ENCODE results near the gene PRDM15.

Gene PRDM15

GRCh38 chr21:41821081-41821755 lies 57.9 kb downstream of the PRDM15 start:
- no peak for DNase-seq

GRCh38 chr21:41820384-41821080 lies 58.6 kb downstream of the PRDM15 start:
- DNase-seq = no peak

- DNase-seq = no peak
Measured at GRCh38 chr21:41819856-41820281, 59.3 kb downstream of the PRDM15 start.

- no peak for DNase-seq
Measured at GRCh38 chr21:41819236-41819855, 59.8 kb downstream of the PRDM15 start.

- no peak for DNase-seq
Measured at GRCh38 chr21:41817877-41818855, 61.0 kb downstream of the PRDM15 start.

GRCh38 chr21:41817228-41817627 lies 61.9 kb downstream of the PRDM15 start:
- DNase-seq = no peak

GRCh38 chr21:41816583-41817165 lies 62.5 kb downstream of the PRDM15 start:
- no peak for DNase-seq

- DNase-seq = no peak
Measured at GRCh38 chr21:41815652-41816582, 63.2 kb downstream of the PRDM15 start.

GRCh38 chr21:41813226-41813625 lies 65.9 kb downstream of the PRDM15 start:
- no peak for DNase-seq

GRCh38 chr21:41812679-41813078 lies 66.5 kb downstream of the PRDM15 start:
- no peak for DNase-seq

GRCh38 chr21:41810597-41810932 lies 68.6 kb downstream of the PRDM15 start:
- DNase-seq = no peak

- no peak for DNase-seq
Measured at GRCh38 chr21:41809891-41810596, 69.1 kb downstream of the PRDM15 start.

- no peak for DNase-seq
Measured at GRCh38 chr21:41808846-41809245, 70.3 kb downstream of the PRDM15 start.

GRCh38 chr21:41808094-41808493 lies 71.0 kb downstream of the PRDM15 start:
- no peak for DNase-seq

GRCh38 chr21:41806773-41807172 lies 72.4 kb downstream of the PRDM15 start:
- DNase-seq = no peak

- no peak for DNase-seq
Measured at GRCh38 chr21:41805643-41806042, 73.5 kb downstream of the PRDM15 start.

GRCh38 chr21:41805038-41805437 lies 74.1 kb downstream of the PRDM15 start:
- no peak for DNase-seq

GRCh38 chr21:41804381-41804780 lies 74.8 kb downstream of the PRDM15 start:
- no peak for DNase-seq

GRCh38 chr21:41803316-41803715 lies 75.8 kb downstream of the PRDM15 start:
- DNase-seq = no peak

- DNase-seq = no peak
Measured at GRCh38 chr21:41802684-41803083, 76.5 kb downstream of the PRDM15 start.

GRCh38 chr21:41802198-41802584 lies 77.0 kb downstream of the PRDM15 start:
- DNase-seq = no peak
